GM21390 (cell line): Measurements from ENCODE around the gene SC5D.

Experiments used
- ATAC-seq: cut with Tn5 transposase; IDR thresholded peaks from one replicate; pipeline ENCODE4 v1.9.1; 2021; ENCODE audit not compliant: unreplicated experiment

Gene SC5D

DNA sequence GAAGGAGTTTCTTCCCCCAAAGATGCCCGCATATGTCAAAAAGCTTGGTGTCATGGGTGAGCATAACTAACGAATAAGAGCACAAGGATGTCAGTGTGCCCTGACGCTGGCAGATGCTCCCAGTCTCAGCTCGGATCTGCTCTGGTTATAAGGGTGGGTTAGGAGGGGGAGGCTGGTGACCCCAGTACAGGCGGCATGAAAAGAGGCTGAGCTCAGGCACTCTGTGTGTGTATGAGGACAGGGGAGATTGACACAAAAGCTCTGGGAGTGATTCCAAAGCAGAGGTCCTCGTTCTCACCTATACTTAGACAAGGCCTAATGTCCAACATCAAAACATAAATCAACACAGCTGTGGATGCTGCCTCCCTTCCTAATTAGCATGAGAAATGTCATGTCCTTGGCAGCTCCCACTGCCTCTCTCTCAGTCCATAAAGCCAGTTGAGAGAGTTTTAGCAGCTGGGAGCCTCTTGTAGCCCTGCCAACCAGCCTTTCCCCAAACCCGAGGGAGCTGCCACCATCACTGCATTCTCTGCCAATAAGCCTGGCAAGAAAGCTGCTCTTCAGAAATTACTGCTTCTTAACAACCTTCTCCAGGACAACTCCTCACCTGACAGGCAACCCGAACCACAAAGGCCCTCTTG, 59.8 kb downstream of the SC5D start:
- ATAC-seq: no peak

DNA sequence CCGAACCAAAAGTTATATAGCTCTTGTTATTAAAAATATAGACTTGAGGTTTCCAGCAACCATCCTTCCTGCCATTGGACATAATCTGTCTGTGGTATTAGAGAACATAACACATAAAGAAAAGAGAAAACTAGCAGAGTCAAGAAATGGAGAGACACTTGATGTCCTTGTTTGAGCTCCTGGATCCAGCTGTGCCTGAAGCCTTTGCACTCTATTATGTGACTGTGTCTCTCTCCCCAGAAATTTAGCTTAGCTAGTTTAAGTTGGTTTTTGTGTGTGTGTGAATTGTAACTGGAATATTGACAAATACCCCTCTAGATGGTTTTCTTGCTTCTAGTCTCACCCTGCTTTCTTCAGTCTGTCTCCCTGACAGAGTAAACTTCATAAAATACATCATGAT, 61.6 kb downstream of the SC5D start:
- ATAC-seq: no peak

DNA sequence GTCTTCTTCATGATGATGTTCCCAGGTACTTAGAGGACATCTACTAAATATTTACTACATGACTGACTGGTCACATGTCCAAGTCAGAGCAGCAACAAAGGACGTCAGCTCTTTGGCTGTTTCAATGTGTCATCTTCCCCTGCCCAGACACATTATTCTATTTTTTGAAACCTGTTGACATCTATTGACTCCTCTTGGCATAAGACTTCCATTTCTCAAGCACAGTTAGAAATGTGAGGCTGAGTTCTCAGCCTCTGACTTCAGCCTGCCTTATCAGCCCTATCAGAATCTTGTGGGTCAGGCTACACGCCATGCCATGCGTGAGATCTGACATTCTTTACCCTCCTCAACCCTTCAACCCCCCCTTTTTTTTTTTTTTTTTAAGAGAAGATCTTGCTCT, 63.8 kb downstream of the SC5D start:
- no peak for ATAC-seq
